Measurements from ENCODE around the gene DBN1. TPM values are rescaled to one million over a fixed set of nuclear protein-coding genes. Genes with fewer than 3 reads are reported as not detected.

The DBN1 gene
- polyA plus RNA-seq, 4 donors: 1.6 to 32.0 (median 14.2) TPM

DNA sequence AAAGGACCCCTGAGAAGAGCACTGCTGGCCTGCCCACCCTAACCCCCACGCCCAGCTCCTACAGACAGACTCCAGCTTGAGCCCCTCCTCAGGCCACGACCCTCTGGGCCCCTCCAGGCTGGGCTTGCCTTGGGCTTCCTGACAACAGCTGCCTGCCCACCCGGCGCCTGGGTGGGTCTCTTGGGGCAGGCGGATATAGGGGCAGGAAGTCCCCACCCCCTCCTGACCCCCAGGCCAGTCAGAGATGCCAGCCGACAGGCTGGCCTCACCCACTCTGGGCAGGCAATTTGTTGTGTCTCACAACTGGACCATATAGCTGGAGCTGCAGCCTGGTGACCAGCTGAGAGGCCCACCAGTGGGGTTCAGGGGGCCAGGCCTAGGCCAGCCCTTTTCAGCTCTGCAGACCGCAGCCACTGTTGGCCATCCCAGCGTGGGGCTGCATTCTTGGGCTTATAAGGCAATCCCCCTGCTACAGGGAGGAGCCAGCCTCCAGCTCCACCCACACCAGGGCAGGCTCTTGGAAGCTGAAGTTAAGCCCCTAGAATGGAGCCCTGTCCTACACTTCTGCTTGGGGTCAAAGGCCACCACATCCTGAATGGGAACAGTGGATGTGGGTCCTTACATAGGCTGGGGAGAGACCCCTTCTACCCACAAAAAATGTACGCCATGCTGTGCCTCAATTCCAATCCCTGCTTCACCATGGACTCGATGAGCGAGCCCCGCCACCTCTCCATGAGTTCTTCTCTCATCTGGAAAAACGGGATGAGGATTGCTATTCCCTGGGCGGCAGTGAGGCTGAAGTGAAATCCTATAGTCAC, 22.0 kb upstream of the DBN1 start:
- H3K4me1 ChIP-seq (ENCODE audit: control insufficient read depth in 3 of 3, insufficient read depth in 2 of 3, low read depth in 1 of 3, low read length in 2 of 3): peaks cover 0 to 15% (median 3%) of the 10 kb centered on the region in 3 donors
- H3K36me3 ChIP-seq (ENCODE audit: control insufficient read depth in 3 of 3, insufficient read depth in 2 of 3, low read depth in 1 of 3, low read length in 3 of 3): peaks cover 0 to 45% (median 0%) of the 10 kb centered on the region in 3 donors
- WGBS, 3 donors: 62 to 83% (median 74%) methylated on average over 14 of the region's 14 CpGs
- peak in 1 of 2 donors; percentile 42 for DNase-seq
- H3K4me3 ChIP-seq (ENCODE audit: low read depth in 1 of 3, low read length in 3 of 3): peak overlapping the region in 1 of 3 donors; percentile 60
- no peak for FAIRE-seq
- peak overlapping the region in 2 of 3 donors; percentile 76 to 83 for H3K27ac ChIP-seq (ENCODE audit: low read depth in 1 of 3, low read length in 2 of 3)
- H3K9me3 ChIP-seq (ENCODE audit: control insufficient read depth in 2 of 2, insufficient read depth in 1 of 2, low read depth in 1 of 2, low read length in 1 of 2): no peaks in the 10 kb centered on the region
- H3K27me3 ChIP-seq (ENCODE audit: control insufficient read depth in 3 of 3, insufficient read depth in 3 of 3, low read length in 3 of 3): peaks cover 0 to 20% (median 0%) of the 10 kb centered on the region in 3 donors

DNA sequence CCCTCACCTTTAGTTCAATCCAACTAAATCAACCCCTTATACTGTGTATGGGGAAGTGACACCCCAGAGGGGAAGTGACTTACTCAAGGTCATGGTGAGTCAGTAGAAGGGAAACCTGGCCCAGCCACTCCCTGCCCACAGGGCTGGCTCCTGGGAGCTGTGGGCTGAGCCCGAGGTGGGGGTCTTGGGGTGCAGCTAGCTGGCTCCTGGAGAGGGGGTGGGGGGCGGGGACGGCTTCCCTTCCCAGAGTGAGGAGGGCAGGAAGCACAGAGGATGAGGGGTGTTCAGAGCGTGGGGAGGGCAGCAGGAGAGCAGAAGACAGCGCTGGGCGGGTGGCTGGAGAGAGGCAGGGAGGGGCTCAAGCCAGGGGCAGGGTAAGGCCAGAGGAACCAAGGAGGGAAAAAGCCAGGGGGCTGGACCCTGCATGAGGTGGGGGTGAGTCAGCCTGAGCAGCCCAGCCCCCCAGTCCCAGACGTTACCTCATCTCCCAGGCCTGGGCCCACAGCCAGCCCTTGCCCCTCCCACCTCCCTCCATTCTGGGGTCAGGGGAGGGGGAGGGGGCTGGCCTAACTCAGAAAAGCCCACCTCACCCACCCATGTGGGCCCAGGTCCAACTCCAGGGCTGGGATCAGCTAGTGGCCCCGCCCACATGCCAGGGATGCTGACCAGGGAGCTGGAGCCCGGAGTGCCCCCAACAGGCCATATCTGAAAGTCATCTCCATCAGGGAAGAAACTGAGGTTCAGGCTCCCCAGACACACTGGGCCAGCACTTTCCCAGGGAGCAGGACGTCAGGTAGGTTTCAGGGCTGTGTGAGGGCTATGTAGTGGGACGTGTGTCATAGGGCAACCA, 21.1 kb upstream of the DBN1 start:
- H3K27ac ChIP-seq (ENCODE audit: low read depth in 1 of 3, low read length in 2 of 3): peak overlapping the region in 2 of 3 donors; percentile 76 to 83
- DNase-seq (peak; percentile 38 to 41), FAIRE-seq (no peak)
- peaks cover 0 to 13% (median 3%) of the 10 kb centered on the region in 3 donors for H3K4me1 ChIP-seq (ENCODE audit: control insufficient read depth in 3 of 3, insufficient read depth in 2 of 3, low read depth in 1 of 3, low read length in 2 of 3)
- H3K36me3 ChIP-seq (ENCODE audit: control insufficient read depth in 3 of 3, insufficient read depth in 2 of 3, low read depth in 1 of 3, low read length in 3 of 3): peaks cover 0 to 53% (median 0%) of the 10 kb centered on the region in 3 donors
- no peaks in the 10 kb centered on the region for H3K9me3 ChIP-seq (ENCODE audit: control insufficient read depth in 2 of 2, insufficient read depth in 1 of 2, low read depth in 1 of 2, low read length in 1 of 2)
- peak overlapping the region in 1 of 3 donors; percentile 13 for H3K4me3 ChIP-seq (ENCODE audit: low read depth in 1 of 3, low read length in 3 of 3)
- 38 to 78% (median 66%) methylated on average over 10 to 11 of the region's 11 CpGs for WGBS, 3 donors
- peaks cover 0 to 17% (median 0%) of the 10 kb centered on the region in 3 donors for H3K27me3 ChIP-seq (ENCODE audit: control insufficient read depth in 3 of 3, insufficient read depth in 3 of 3, low read length in 3 of 3)

DNA sequence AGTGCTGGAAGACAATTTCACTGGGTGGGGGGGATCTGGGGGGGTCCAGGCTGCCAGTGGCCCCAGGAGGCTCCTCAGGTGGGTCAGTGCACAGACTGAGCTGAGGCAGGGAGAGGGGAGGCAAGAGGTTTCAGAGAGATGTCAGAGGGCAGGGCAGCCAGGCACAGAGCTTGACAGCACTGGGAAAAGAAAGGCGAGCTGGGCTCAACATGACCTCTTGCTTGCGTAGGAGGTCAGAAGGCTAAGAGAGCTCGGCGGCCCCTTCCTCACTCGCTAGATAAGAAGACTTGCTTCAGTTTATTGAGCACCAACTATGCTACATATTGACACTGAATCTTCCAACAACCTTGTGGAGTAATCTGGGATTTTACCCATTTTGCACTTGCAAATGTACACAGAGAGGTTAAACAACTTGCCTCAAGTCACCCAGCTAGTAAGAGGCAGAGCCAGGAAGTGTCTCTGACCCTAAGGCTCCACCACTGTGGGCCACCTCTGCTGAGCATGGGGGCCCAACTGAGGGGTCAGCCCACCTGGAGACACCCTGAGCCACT, 20.4 kb upstream of the DBN1 start:
- no peak overlapping the region for H3K4me3 ChIP-seq (ENCODE audit: low read depth in 1 of 3, low read length in 3 of 3)
- peaks cover 0 to 12% (median 0%) of the 10 kb centered on the region in 3 donors for H3K27me3 ChIP-seq (ENCODE audit: control insufficient read depth in 3 of 3, insufficient read depth in 3 of 3, low read length in 3 of 3)
- peaks cover 0 to 60% (median 0%) of the 10 kb centered on the region in 3 donors for H3K36me3 ChIP-seq (ENCODE audit: control insufficient read depth in 3 of 3, insufficient read depth in 2 of 3, low read depth in 1 of 3, low read length in 3 of 3)
- H3K4me1 ChIP-seq (ENCODE audit: control insufficient read depth in 3 of 3, insufficient read depth in 2 of 3, low read depth in 1 of 3, low read length in 2 of 3): peaks cover 0 to 13% (median 3%) of the 10 kb centered on the region in 3 donors
- DNase-seq: no peak
- no peak for FAIRE-seq
- H3K27ac ChIP-seq (ENCODE audit: low read depth in 1 of 3, low read length in 2 of 3): peak overlapping the region in 2 of 3 donors; percentile 53
- 81 to 96% (median 93%) methylated on average over 5 of the region's 5 CpGs for WGBS, 3 donors
- no peaks in the 10 kb centered on the region for H3K9me3 ChIP-seq (ENCODE audit: control insufficient read depth in 2 of 2, insufficient read depth in 1 of 2, low read depth in 1 of 2, low read length in 1 of 2)

DNA sequence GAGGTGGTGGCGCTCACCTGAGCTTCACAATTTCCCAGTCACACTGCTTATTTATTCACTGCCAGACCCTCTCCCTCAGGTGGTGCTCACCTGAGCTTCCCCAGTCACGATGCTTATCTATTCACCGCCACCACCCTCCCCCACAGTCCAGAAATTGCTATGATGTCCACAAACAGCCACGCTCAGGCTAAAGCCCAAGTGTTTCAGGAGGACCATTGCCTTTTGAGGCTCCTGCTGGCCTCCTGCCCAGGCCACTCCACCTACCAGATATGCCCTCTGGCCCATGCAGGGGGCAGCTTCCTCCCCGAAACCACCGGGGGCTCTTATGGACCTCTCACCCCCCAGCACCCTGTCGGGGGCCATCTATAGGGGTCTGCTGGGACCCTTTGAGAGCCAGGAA, 19.4 kb upstream of the DBN1 start:
- H3K36me3 ChIP-seq (ENCODE audit: control insufficient read depth in 3 of 3, insufficient read depth in 2 of 3, low read depth in 1 of 3, low read length in 3 of 3): peaks cover 0 to 69% (median 0%) of the 10 kb centered on the region in 3 donors
- DNase-seq (no peak), FAIRE-seq (no peak)
- peaks cover 0 to 6% (median 3%) of the 10 kb centered on the region in 3 donors for H3K4me1 ChIP-seq (ENCODE audit: control insufficient read depth in 3 of 3, insufficient read depth in 2 of 3, low read depth in 1 of 3, low read length in 2 of 3)
- no peak overlapping the region for H3K4me3 ChIP-seq (ENCODE audit: low read depth in 1 of 3, low read length in 3 of 3)
- 77 to 82% (median 79%) methylated on average over 7 of the region's 7 CpGs for WGBS, 3 donors
- H3K9me3 ChIP-seq (ENCODE audit: control insufficient read depth in 2 of 2, insufficient read depth in 1 of 2, low read depth in 1 of 2, low read length in 1 of 2): no peaks in the 10 kb centered on the region
- H3K27me3 ChIP-seq (ENCODE audit: control insufficient read depth in 3 of 3, insufficient read depth in 3 of 3, low read length in 3 of 3): peaks cover 0 to 2% (median 0%) of the 10 kb centered on the region in 3 donors
- no peak overlapping the region for H3K27ac ChIP-seq (ENCODE audit: low read depth in 1 of 3, low read length in 2 of 3)

GRCh38 chr5:177491983-177492746, 18.7 kb upstream of the DBN1 start:
- no peaks in the 10 kb centered on the region for H3K9me3 ChIP-seq (ENCODE audit: control insufficient read depth in 2 of 2, insufficient read depth in 1 of 2, low read depth in 1 of 2, low read length in 1 of 2)
- H3K4me3 ChIP-seq (ENCODE audit: low read depth in 1 of 3, low read length in 3 of 3): no peak overlapping the region
- peaks cover 0 to 76% (median 0%) of the 10 kb centered on the region in 3 donors for H3K36me3 ChIP-seq (ENCODE audit: control insufficient read depth in 3 of 3, insufficient read depth in 2 of 3, low read depth in 1 of 3, low read length in 3 of 3)
- no peak for DNase-seq
- H3K4me1 ChIP-seq (ENCODE audit: control insufficient read depth in 3 of 3, insufficient read depth in 2 of 3, low read depth in 1 of 3, low read length in 2 of 3): peaks cover 0 to 3% (median 3%) of the 10 kb centered on the region in 3 donors
- no peak for FAIRE-seq
- 92 to 95% (median 93%) methylated on average over 49 to 54 of the region's 54 CpGs for WGBS, 3 donors
- no peaks in the 10 kb centered on the region for H3K27me3 ChIP-seq (ENCODE audit: control insufficient read depth in 3 of 3, insufficient read depth in 3 of 3, low read length in 3 of 3)
- H3K27ac ChIP-seq (ENCODE audit: low read depth in 1 of 3, low read length in 2 of 3): no peak overlapping the region

GRCh38 chr5:177491429-177491945, 18.1 kb upstream of the DBN1 start:
- peaks cover 0 to 79% (median 0%) of the 10 kb centered on the region in 3 donors for H3K36me3 ChIP-seq (ENCODE audit: control insufficient read depth in 3 of 3, insufficient read depth in 2 of 3, low read depth in 1 of 3, low read length in 3 of 3)
- H3K27me3 ChIP-seq (ENCODE audit: control insufficient read depth in 3 of 3, insufficient read depth in 3 of 3, low read length in 3 of 3): no peaks in the 10 kb centered on the region
- peaks cover 0 to 3% (median 2%) of the 10 kb centered on the region in 3 donors for H3K4me1 ChIP-seq (ENCODE audit: control insufficient read depth in 3 of 3, insufficient read depth in 2 of 3, low read depth in 1 of 3, low read length in 2 of 3)
- WGBS, 3 donors: 68 to 85% (median 73%) methylated on average over 37 to 43 of the region's 43 CpGs
- DNase-seq (peak; percentile 28 to 37), FAIRE-seq (no peak)
- no peaks in the 10 kb centered on the region for H3K9me3 ChIP-seq (ENCODE audit: control insufficient read depth in 2 of 2, insufficient read depth in 1 of 2, low read depth in 1 of 2, low read length in 1 of 2)
- no peak overlapping the region for H3K4me3 ChIP-seq (ENCODE audit: low read depth in 1 of 3, low read length in 3 of 3)
- no peak overlapping the region for H3K27ac ChIP-seq (ENCODE audit: low read depth in 1 of 3, low read length in 2 of 3)

DNA sequence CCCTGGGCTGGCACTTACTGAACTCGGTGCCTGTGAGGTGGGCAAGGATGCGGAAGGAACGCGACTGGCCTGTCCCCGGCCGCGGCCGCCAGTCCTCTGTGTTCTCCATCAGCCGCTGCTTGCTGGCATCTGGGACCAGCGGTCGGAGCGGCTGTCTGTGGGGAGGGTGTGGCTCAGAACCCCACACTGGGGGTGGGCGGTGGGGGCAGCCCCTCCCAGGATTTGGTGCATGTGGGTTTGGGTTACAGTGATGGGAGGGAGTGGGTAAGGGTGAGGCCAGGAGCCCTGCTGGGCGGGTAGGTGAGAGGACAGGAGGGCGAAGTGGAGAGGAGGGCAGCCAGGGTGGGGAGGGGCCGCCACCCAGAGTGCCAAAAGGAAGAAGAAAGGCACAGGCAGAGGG, 17.6 kb upstream of the DBN1 start:
- Histone ChIP-seq H3K36me3 (ENCODE audit: control insufficient read depth in 3 of 3, insufficient read depth in 2 of 3, low read depth in 1 of 3, low read length in 3 of 3) (peaks cover 0 to 83% (median 0%) of the 10 kb centered on the region in 3 donors), H3K27me3 (ENCODE audit: control insufficient read depth in 3 of 3, insufficient read depth in 3 of 3, low read length in 3 of 3) (no peaks in the 10 kb centered on the region), H3K9me3 (ENCODE audit: control insufficient read depth in 2 of 2, insufficient read depth in 1 of 2, low read depth in 1 of 2, low read length in 1 of 2) (no peaks in the 10 kb centered on the region), H3K4me3 (ENCODE audit: low read depth in 1 of 3, low read length in 3 of 3) (no peak overlapping the region), H3K4me1 (ENCODE audit: control insufficient read depth in 3 of 3, insufficient read depth in 2 of 3, low read depth in 1 of 3, low read length in 2 of 3) (peaks cover 0 to 3% (median 0%) of the 10 kb centered on the region in 3 donors), H3K27ac (ENCODE audit: low read depth in 1 of 3, low read length in 2 of 3) (no peak overlapping the region)
- no peak for FAIRE-seq
- no peak for DNase-seq
- 88 to 93% (median 90%) methylated on average over 16 of the region's 16 CpGs for WGBS, 3 donors
